ACC112 (cell line): ENCODE results near the gene DSCAM.

ENCODE experiments used
- H2AFZ ChIP-seq: fragments of 200-600 bp; sonication (generic); one replicate; pipeline ENCODE4 v1.6.0; 2017; ENCODE audit warnings: antibody characterized with exemption, low read length; ENCODE audit not compliant: unreplicated experiment
- H3K27ac ChIP-seq: fragments of 200-600 bp; sonication (generic); 2 replicates; pipeline ENCODE4 v1.5.1; 2014; ENCODE audit warnings: low read depth, mild to moderate bottlenecking, antibody characterized with exemption, low read length, moderate library complexity
- H3K27me3 ChIP-seq: fragments of 200-600 bp; sonication (generic); 2 replicates; pipeline ENCODE4 v1.6.1; 2014; ENCODE audit warnings: mild to moderate bottlenecking, antibody characterized with exemption, low read length, moderate library complexity, mixed read lengths; ENCODE audit not compliant: insufficient read depth
- H3K36me3 ChIP-seq: fragments of 200-600 bp; sonication (generic); 2 replicates; pipeline ENCODE4 v1.6.1; 2016; ENCODE audit warnings: mild to moderate bottlenecking, antibody characterized with exemption, low read length, moderate library complexity, mixed read lengths; ENCODE audit not compliant: insufficient read depth
- H3K4me1 ChIP-seq: fragments of 200-600 bp; sonication (generic); one replicate; pipeline ENCODE4 v1.6.1; 2016; ENCODE audit warnings: low read length, mixed read lengths; ENCODE audit not compliant: insufficient read depth, unreplicated experiment, control insufficient read depth
- H3K4me3 ChIP-seq: fragments of 200-600 bp; sonication (generic); 2 replicates; pipeline ENCODE4 v1.5.1; 2014; ENCODE audit warnings: mild to moderate bottlenecking, low read depth, low read length
- H3K79me2 ChIP-seq: fragments of 200-600 bp; sonication (generic); one replicate; pipeline ENCODE4 v1.6.0; 2016; ENCODE audit warnings: low read length; ENCODE audit not compliant: control insufficient read depth, unreplicated experiment, insufficient read depth

The DSCAM gene

GRCh38 chr21:40840401-40841125 lies 6.4 kb downstream of the DSCAM start:
- no peak overlapping the region for H3K27ac ChIP-seq
- no peak overlapping the region for H2AFZ ChIP-seq
- H3K4me3 ChIP-seq, result no peak overlapping the region
- H3K27me3 ChIP-seq, result no peaks in the 10 kb centered on the region; the same call in 1 of the 2 replicates
- H3K36me3 ChIP-seq, result no peaks in the 10 kb centered on the region
- no peaks in the 10 kb centered on the region for H3K79me2 ChIP-seq
- no peaks in the 10 kb centered on the region for H3K4me1 ChIP-seq

- Histone ChIP-seq H3K4me1 (no peaks in the 10 kb centered on the region), H3K4me3 (no peak overlapping the region), H3K27me3 (no peaks in the 10 kb centered on the region; the same call in 1 of the 2 replicates), H3K36me3 (no peaks in the 10 kb centered on the region), H3K79me2 (no peaks in the 10 kb centered on the region), H2AFZ (no peak overlapping the region), H3K27ac (no peak overlapping the region)
These were observed 7.4 kb downstream of the DSCAM start for GRCh38 chr21:40839521-40839920.

GRCh38 chr21:40837456-40837855 lies 9.5 kb downstream of the DSCAM start:
- Histone ChIP-seq H2AFZ (no peak overlapping the region), H3K79me2 (no peaks in the 10 kb centered on the region), H3K4me1 (no peaks in the 10 kb centered on the region), H3K27me3 (no peaks in the 10 kb centered on the region; the same call in 1 of the 2 replicates), H3K36me3 (no peaks in the 10 kb centered on the region), H3K27ac (no peak overlapping the region), H3K4me3 (no peak overlapping the region)

- Histone ChIP-seq H3K4me1 (no peaks in the 10 kb centered on the region), H3K27ac (no peak overlapping the region), H3K27me3 (no peaks in the 10 kb centered on the region), H3K36me3 (no peaks in the 10 kb centered on the region), H2AFZ (no peak overlapping the region), H3K79me2 (no peaks in the 10 kb centered on the region), H3K4me3 (no peak overlapping the region)
These were observed 11.7 kb downstream of the DSCAM start for GRCh38 chr21:40835184-40835694.

- Histone ChIP-seq H3K79me2 (no peaks in the 10 kb centered on the region), H3K27ac (no peak overlapping the region), H3K4me3 (no peak overlapping the region), H3K36me3 (no peaks in the 10 kb centered on the region), H3K4me1 (no peaks in the 10 kb centered on the region), H2AFZ (no peak overlapping the region), H3K27me3 (no peaks in the 10 kb centered on the region)
These were observed 13.8 kb downstream of the DSCAM start for GRCh38 chr21:40833184-40833583.

- no peaks in the 10 kb centered on the region for H3K4me1 ChIP-seq
- no peaks in the 10 kb centered on the region for H3K79me2 ChIP-seq
- H3K4me3 ChIP-seq, result no peak overlapping the region
- H3K27me3 ChIP-seq, result no peaks in the 10 kb centered on the region
- H2AFZ ChIP-seq, result no peak overlapping the region
- no peak overlapping the region for H3K27ac ChIP-seq
- no peaks in the 10 kb centered on the region for H3K36me3 ChIP-seq
These were observed 14.6 kb downstream of the DSCAM start for GRCh38 chr21:40832316-40832715.

GRCh38 chr21:40830836-40831235 lies 16.1 kb downstream of the DSCAM start:
- Histone ChIP-seq H3K27ac (no peak overlapping the region), H3K27me3 (no peaks in the 10 kb centered on the region), H3K79me2 (no peaks in the 10 kb centered on the region), H3K36me3 (no peaks in the 10 kb centered on the region), H2AFZ (no peak overlapping the region), H3K4me1 (no peaks in the 10 kb centered on the region), H3K4me3 (no peak overlapping the region)

GRCh38 chr21:40829791-40830190 lies 17.2 kb downstream of the DSCAM start:
- Histone ChIP-seq H3K27me3 (no peaks in the 10 kb centered on the region), H3K4me3 (no peak overlapping the region), H3K79me2 (no peaks in the 10 kb centered on the region), H3K27ac (no peak overlapping the region), H3K4me1 (no peaks in the 10 kb centered on the region), H3K36me3 (no peaks in the 10 kb centered on the region), H2AFZ (no peak overlapping the region)

GRCh38 chr21:40829308-40829707 lies 17.6 kb downstream of the DSCAM start:
- H3K4me1 ChIP-seq, result no peaks in the 10 kb centered on the region
- H3K27ac ChIP-seq, result no peak overlapping the region
- H3K27me3 ChIP-seq, result no peaks in the 10 kb centered on the region
- H3K79me2 ChIP-seq, result no peaks in the 10 kb centered on the region
- H2AFZ ChIP-seq, result no peak overlapping the region
- H3K36me3 ChIP-seq, result no peaks in the 10 kb centered on the region
- H3K4me3 ChIP-seq, result no peak overlapping the region

- no peaks in the 10 kb centered on the region for H3K27me3 ChIP-seq
- H3K36me3 ChIP-seq, result no peaks in the 10 kb centered on the region
- no peak overlapping the region for H3K4me3 ChIP-seq
- H3K4me1 ChIP-seq, result no peaks in the 10 kb centered on the region
- no peak overlapping the region for H2AFZ ChIP-seq
- no peak overlapping the region for H3K27ac ChIP-seq
- no peaks in the 10 kb centered on the region for H3K79me2 ChIP-seq
These were observed 19.4 kb downstream of the DSCAM start for GRCh38 chr21:40827509-40827908.
